Activated T-helper 17 cell treated with anti-CD3 and anti-CD28 coated beads, Interleukin-2, amount 50 U/mL, for 72 hours (primary cell): ENCODE data around the gene LILRB5. TPM values are rescaled to one million over a fixed set of nuclear protein-coding genes. Genes with fewer than 3 reads are reported as not detected.
A peak's percentile ranks its signal among the peaks of the same experiment; 100 is the strongest.
"Not testable (repeated sequence)": the region's sequence is repeated elsewhere in the genome, so short reads cannot be mapped to it uniquely, and the experiment has no call there.

ENCODE experiments used
- ATAC-seq: fragments of 150-1000 bp; cut with Tn5 transposase; replicated peaks from 2 replicates; pipeline ENCODE4 v1.10.0; 2021; ENCODE audit warnings: mild to moderate bottlenecking, moderate library complexity
- H3K27ac Mint-ChIP-seq: one replicate; pipeline ENCODE4 v1.8.0; 2022; ENCODE audit warnings: mixed read lengths
- H3K27me3 Mint-ChIP-seq: one replicate; pipeline ENCODE4 v1.8.0; 2022; ENCODE audit warnings: mixed read lengths
- H3K36me3 Mint-ChIP-seq: one replicate; pipeline ENCODE4 v1.8.0; 2022; ENCODE audit warnings: low read depth, mild to moderate bottlenecking, mixed read lengths
- H3K4me1 Mint-ChIP-seq: one replicate; pipeline ENCODE4 v1.8.0; 2022; ENCODE audit warnings: mixed read lengths
- H3K4me3 Mint-ChIP-seq: one replicate; pipeline ENCODE4 v1.8.0; 2022; ENCODE audit warnings: mild to moderate bottlenecking, mixed read lengths
- H3K9me3 Mint-ChIP-seq: one replicate; pipeline ENCODE4 v1.8.0; 2022; ENCODE audit warnings: mixed read lengths
- total RNA-seq, 2 donors: library from RNA; stranded (reverse); gene quantifications; one replicate each; pipeline ENCODE4 v1.2.3, GENCODE V29; 2022

The LILRB5 gene
- total RNA-seq, 2 donors from 2014 or later, result not detected

GRCh38 chr19:54281007-54281728, 24.1 kb upstream of the LILRB5 start, which contains the start of gene LILRB2:
LILRB2 (minus strand) TSS chr19:54281110; CDS start chr19:54280496, 614 bp downstream.
- H3K27me3 Mint-ChIP-seq, result peaks cover 40% of the 10 kb centered on the region
- H3K36me3 Mint-ChIP-seq, result no peaks in the 10 kb centered on the region
- no peaks in the 10 kb centered on the region for H3K9me3 Mint-ChIP-seq
- no peaks in the 10 kb centered on the region for H3K4me1 Mint-ChIP-seq
- no peak within 1 kb of the TSS for H3K27ac Mint-ChIP-seq
- no peak within 1 kb of the TSS for H3K4me3 Mint-ChIP-seq
- ATAC-seq, result no peak

- H3K27ac Mint-ChIP-seq, H3K4me1 Mint-ChIP-seq, ATAC-seq, H3K9me3 Mint-ChIP-seq, H3K4me3 Mint-ChIP-seq, H3K36me3 Mint-ChIP-seq: not testable (repeated sequence)
- H3K27me3 Mint-ChIP-seq, result peaks cover 41% of the 10 kb centered on the region
Observed at GRCh38 chr19:54280441-54280840, 23.4 kb upstream of the LILRB5 start.

GRCh38 chr19:54280025-54280424, 23.0 kb upstream of the LILRB5 start:
- not testable (repeated sequence) for H3K4me3 Mint-ChIP-seq, H3K36me3 Mint-ChIP-seq, H3K27ac Mint-ChIP-seq, ATAC-seq, H3K4me1 Mint-ChIP-seq, H3K9me3 Mint-ChIP-seq
- H3K27me3 Mint-ChIP-seq, result peaks cover 43% of the 10 kb centered on the region

- Mint-ChIP-seq H3K36me3 (no peaks in the 10 kb centered on the region), H3K4me3 (no peak overlapping the region), H3K9me3 (no peaks in the 10 kb centered on the region), H3K27ac (no peak overlapping the region), H3K4me1 (no peaks in the 10 kb centered on the region), H3K27me3 (peaks cover 38% of the 10 kb centered on the region)
- no peak for ATAC-seq
Observed at GRCh38 chr19:54279406-54279962, 22.4 kb upstream of the LILRB5 start.

- not testable (repeated sequence) for ATAC-seq, H3K4me1 Mint-ChIP-seq, H3K4me3 Mint-ChIP-seq, H3K9me3 Mint-ChIP-seq, H3K36me3 Mint-ChIP-seq, H3K27ac Mint-ChIP-seq
- peaks cover 46% of the 10 kb centered on the region for H3K27me3 Mint-ChIP-seq
Observed at GRCh38 chr19:54278571-54279195, 21.6 kb upstream of the LILRB5 start.

GRCh38 chr19:54278056-54278455, 21.0 kb upstream of the LILRB5 start:
- not testable (repeated sequence) for ATAC-seq, H3K4me3 Mint-ChIP-seq, H3K9me3 Mint-ChIP-seq, H3K36me3 Mint-ChIP-seq, H3K4me1 Mint-ChIP-seq, H3K27ac Mint-ChIP-seq
- H3K27me3 Mint-ChIP-seq, result peaks cover 44% of the 10 kb centered on the region

- ATAC-seq, H3K36me3 Mint-ChIP-seq: not testable (repeated sequence)
- H3K27me3 Mint-ChIP-seq, result peaks cover 41% of the 10 kb centered on the region
Observed at GRCh38 chr19:54277111-54277615, 20.1 kb upstream of the LILRB5 start.

GRCh38 chr19:54275951-54276350, 18.9 kb upstream of the LILRB5 start:
- Mint-ChIP-seq H3K36me3 (no peaks in the 10 kb centered on the region), H3K4me3 (no peak overlapping the region), H3K9me3 (no peaks in the 10 kb centered on the region), H3K4me1 (peaks cover 7% of the 10 kb centered on the region), H3K27ac (no peak overlapping the region), H3K27me3 (peaks cover 34% of the 10 kb centered on the region)
- no peak for ATAC-seq

More at GRCh38 chr19:54277111-54277615, 20.1 kb upstream of the LILRB5 start:
- H3K27ac Mint-ChIP-seq, H3K4me3 Mint-ChIP-seq, H3K4me1 Mint-ChIP-seq, H3K9me3 Mint-ChIP-seq: not testable (repeated sequence)

- H3K27ac Mint-ChIP-seq, H3K9me3 Mint-ChIP-seq, H3K36me3 Mint-ChIP-seq, H3K4me1 Mint-ChIP-seq, H3K4me3 Mint-ChIP-seq, ATAC-seq: not testable (repeated sequence)
- H3K27me3 Mint-ChIP-seq, result peaks cover 29% of the 10 kb centered on the region
Observed at GRCh38 chr19:54274516-54274915, 17.4 kb upstream of the LILRB5 start.

GRCh38 chr19:54273821-54274220, 16.7 kb upstream of the LILRB5 start:
- Mint-ChIP-seq H3K4me3 (no peak overlapping the region), H3K36me3 (no peaks in the 10 kb centered on the region), H3K9me3 (no peaks in the 10 kb centered on the region), H3K4me1 (peaks cover 7% of the 10 kb centered on the region), H3K27ac (no peak overlapping the region), H3K27me3 (peaks cover 28% of the 10 kb centered on the region)
- peak; percentile 29 for ATAC-seq

GRCh38 chr19:54272181-54272580, 15.1 kb upstream of the LILRB5 start:
- H3K4me1 Mint-ChIP-seq, H3K27ac Mint-ChIP-seq, ATAC-seq, H3K4me3 Mint-ChIP-seq, H3K9me3 Mint-ChIP-seq, H3K36me3 Mint-ChIP-seq: not testable (repeated sequence)
- peaks cover 31% of the 10 kb centered on the region for H3K27me3 Mint-ChIP-seq

- H3K4me1 Mint-ChIP-seq, H3K36me3 Mint-ChIP-seq, H3K9me3 Mint-ChIP-seq, H3K27ac Mint-ChIP-seq, H3K4me3 Mint-ChIP-seq, ATAC-seq: not testable (repeated sequence)
- H3K27me3 Mint-ChIP-seq, result peaks cover 31% of the 10 kb centered on the region
Observed at GRCh38 chr19:54271587-54271986, 14.5 kb upstream of the LILRB5 start.

- H3K4me1 Mint-ChIP-seq, result peaks cover 7% of the 10 kb centered on the region
- peaks cover 31% of the 10 kb centered on the region for H3K27me3 Mint-ChIP-seq
Observed at GRCh38 chr19:54271106-54271505, 14.0 kb upstream of the LILRB5 start.

GRCh38 chr19:54268936-54269335, 11.9 kb upstream of the LILRB5 start:
- Mint-ChIP-seq H3K36me3 (no peaks in the 10 kb centered on the region), H3K9me3 (no peaks in the 10 kb centered on the region), H3K4me1 (peaks cover 2% of the 10 kb centered on the region), H3K27ac (no peak overlapping the region), H3K27me3 (peaks cover 31% of the 10 kb centered on the region), H3K4me3 (no peak overlapping the region)
- ATAC-seq, result no peak

More at GRCh38 chr19:54271106-54271505, 14.0 kb upstream of the LILRB5 start:
- no peak overlapping the region for H3K4me3 Mint-ChIP-seq
- H3K36me3 Mint-ChIP-seq, result no peaks in the 10 kb centered on the region
- no peak for ATAC-seq
- H3K27ac Mint-ChIP-seq, result no peak overlapping the region
- H3K9me3 Mint-ChIP-seq, result no peaks in the 10 kb centered on the region

- Mint-ChIP-seq H3K27me3 (peaks cover 22% of the 10 kb centered on the region), H3K4me3 (no peak overlapping the region), H3K36me3 (no peaks in the 10 kb centered on the region), H3K9me3 (no peaks in the 10 kb centered on the region), H3K27ac (no peak overlapping the region), H3K4me1 (no peaks in the 10 kb centered on the region)
- ATAC-seq, result peak; percentile 69
Observed at GRCh38 chr19:54266133-54266532, 9.1 kb upstream of the LILRB5 start.
